Right lobe of liver (tissue), 6 donors: ENCODE measurements around the gene AKR7A2. TPM values are rescaled to one million over a fixed set of nuclear protein-coding genes. Genes with fewer than 3 reads are reported as not detected.

Source experiments
- ATAC-seq, 4 donors: fragments of 200-7000 bp; cut with Tn5 transposase; one replicate each; pipeline ENCODE4 v1.9.1; 2020; ENCODE audit warnings: mild to moderate bottlenecking in 4 of 4, moderate library complexity in 4 of 4
- DNase-seq, 3 donors: peaks; one replicate each; pipeline ENCODE4 v3.0.0-alpha.2; 2020
- H3K27ac ChIP-seq, 3 donors: fragments of 200-600 bp; one replicate each; pipeline ENCODE4 v1.8.0; 2022
- H3K27me3 ChIP-seq, 2 donors: fragments of 200-600 bp; one replicate each; pipeline ENCODE4 v1.8.0; 2022
- H3K36me3 ChIP-seq, 4 donors: fragments of 200-600 bp; sonication (generic) in 1 of 4; one replicate each; pipeline versions ENCODE4 v1.5.1 to v1.8.0; 2017 to 2022; ENCODE audit warnings: control low read depth in 1 of 4
- H3K4me1 ChIP-seq, 4 donors: fragments of 200-600 bp; sonication (generic) in 1 of 4; one replicate each; pipeline versions ENCODE4 v1.5.1 to v1.8.0; 2017 to 2022; ENCODE audit warnings: control low read depth in 1 of 4
- H3K4me3 ChIP-seq, 3 donors: fragments of 200-600 bp; one replicate each; pipeline ENCODE4 v1.8.0; 2022
- H3K9me3 ChIP-seq, 4 donors: fragments of 200-600 bp; sonication (generic) in 1 of 4; one replicate each; pipeline versions ENCODE4 v1.5.1 to v1.8.0; 2017 to 2022; ENCODE audit warnings: control low read depth in 1 of 4
- CTCF ChIP-seq, 4 donors: fragments of 200-600 bp in 3 of 4; fragments of 450-650 bp in 1 of 4; IDR thresholded peaks; one replicate each; pipeline versions ENCODE4 v1.5.1 to v1.8.0; 2016 to 2022; ENCODE audit warnings: antibody characterized with exemption in 4 of 4, mild to moderate bottlenecking in 2 of 4
- POLR2A ChIP-seq: fragments of 450-650 bp; IDR thresholded peaks from one replicate; pipeline ENCODE4 v1.6.1; 2017; ENCODE audit warnings: antibody characterized with exemption, mild to moderate bottlenecking
- WGBS: methylation state at CpG from one replicate; pipeline ENCODE4 v1.1.6; 2018; ENCODE audit warnings: low coverage, low lambda C conversion rate; ENCODE audit not compliant: insufficient coverage; ENCODE audit errors: missing lambda C conversion rate; 5-methylcytosine and 5-hydroxymethylcytosine counted together
- intact Hi-C, 2 donors: fragments of 100-400 bp; cut with DNase I; formaldehyde crosslinking; loops; one replicate each; pipeline versions ENCODE4 v1.11.2 to v1.14.1; 2022
- total RNA-seq, 6 experiments: library from RNA; depleted of rRNA in 2 of 6; stranded (reverse); fragments of >200 nt in 2 of 6; fragmentation: NEBNext Ultra II Directional in 3 of 6; extraction: Animal tissue kit (Norgen Biotek cat#: 25700) in 3 of 6; gene quantifications; one replicate each; pipeline versions ENCODE4 v1.1.0 to v1.2.4, GENCODE V29; 2016 to 2023
- donor health status: DM: no; HTN: yes; CAD: no.
- donor health status: DM: no; HTN: no; CAD: no.
- donor health status: DM: no; HTN: no; CAD: no.
- donor health status: DM: no; HTN: yes; CAD: no.
- donor health status: DM: no; HTN: yes; CAD: no.

AKR7A2 gene
- total RNA-seq, 6 experiments from 2014 or later, result 41.4 to 85.1 (median 51.2) TPM

DNA sequence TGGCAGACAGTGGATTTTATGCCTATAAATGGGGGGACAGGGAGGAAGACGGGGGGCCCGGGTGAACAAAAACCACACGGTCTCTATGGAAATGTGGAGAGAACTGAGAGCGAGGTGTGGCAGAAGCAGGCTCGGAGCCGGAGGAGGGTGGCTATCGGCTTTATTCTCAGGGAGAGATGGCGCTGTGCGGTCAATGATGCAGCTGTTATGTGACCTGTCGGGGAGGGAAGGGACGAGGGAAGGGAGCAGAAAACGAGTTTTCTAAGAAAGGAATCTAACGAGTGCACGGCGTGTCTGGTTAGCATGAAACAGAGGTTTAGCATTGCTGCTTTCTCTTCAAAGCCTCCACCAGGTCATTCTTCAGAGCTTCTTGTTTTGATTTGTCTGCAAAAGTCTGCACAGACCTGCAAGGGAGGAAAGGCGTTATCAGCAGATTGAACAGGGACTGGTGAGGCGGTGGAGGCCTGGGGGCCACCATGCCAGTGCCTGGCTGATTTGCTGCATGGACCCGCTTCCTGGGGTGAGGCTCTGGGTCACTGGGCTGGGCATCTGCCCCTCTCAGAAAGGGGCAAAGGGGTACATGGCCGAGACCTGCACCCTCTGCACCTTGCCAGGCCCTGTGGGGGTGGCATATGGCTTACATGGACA, 27.4 kb upstream of the AKR7A2 start:
- intact Hi-C loops, result no loop called here
- peaks cover 0 to 18% (median 5%) of the 10 kb centered on the region in 4 donors for H3K36me3 ChIP-seq

GRCh38 chr1:19338323-19338762, 26.4 kb upstream of the AKR7A2 start:
- intact Hi-C loops, result no loop called here
- Histone ChIP-seq H3K9me3 (no peaks in the 10 kb centered on the region), H3K36me3 (peaks cover 0 to 10% (median under 1%) of the 10 kb centered on the region in 4 donors), H3K27me3 (no peaks in the 10 kb centered on the region), H3K4me1 (peaks cover 0 to 5% (median 2%) of the 10 kb centered on the region in 4 donors), H3K27ac (peak overlapping the region; percentile 18 to 66 (median 57)), H3K4me3 (peak overlapping the region in 2 of 3 donors; percentile 34 to 35)
- DNase-seq (peak; percentile 83 to 88 (median 88)), ATAC-seq (peak; percentile 84 to 91 (median 88))
- TF ChIP-seq CTCF (IDR thresholded peaks at IDR 0.05), result peak; percentile 38 to 65 (median 59)
- no peak for TF ChIP-seq POLR2A
- 25% methylated on average over 12 of the region's 27 CpGs for WGBS

More for the DNA sequence above, 27.4 kb upstream of the AKR7A2 start:
- DNase-seq, result no peak
- Histone ChIP-seq H3K4me3 (peak overlapping the region in 1 of 3 donors; percentile 35), H3K4me1 (peaks cover 0 to 8% (median 4%) of the 10 kb centered on the region in 4 donors), H3K27ac (peak overlapping the region in 1 of 3 donors; percentile 18), H3K27me3 (no peaks in the 10 kb centered on the region), H3K9me3 (no peaks in the 10 kb centered on the region)
- TF ChIP-seq CTCF (IDR thresholded peaks at IDR 0.05) (no peak), POLR2A (no peak)
- ATAC-seq, result peak in 2 of 4 donors; percentile 9 to 11
- 65% methylated on average over 16 of the region's 19 CpGs for WGBS

GRCh38 chr1:19337289-19337688, 25.3 kb upstream of the AKR7A2 start:
- WGBS, result 100% methylated on average over 1 of the region's 4 CpGs
- no peaks in the 10 kb centered on the region for H3K36me3 ChIP-seq
- peak overlapping the region in 1 of 3 donors; percentile 66 for H3K27ac ChIP-seq
- no peaks in the 10 kb centered on the region for H3K27me3 ChIP-seq
- peaks cover 0 to 5% (median 2%) of the 10 kb centered on the region in 4 donors for H3K4me1 ChIP-seq
- H3K9me3 ChIP-seq, result no peaks in the 10 kb centered on the region
- ATAC-seq (no peak), DNase-seq (no peak)
- TF ChIP-seq CTCF (IDR thresholded peaks at IDR 0.05) (no peak), POLR2A (no peak)
- H3K4me3 ChIP-seq, result no peak overlapping the region
- intact Hi-C loops, result no loop called here

DNA sequence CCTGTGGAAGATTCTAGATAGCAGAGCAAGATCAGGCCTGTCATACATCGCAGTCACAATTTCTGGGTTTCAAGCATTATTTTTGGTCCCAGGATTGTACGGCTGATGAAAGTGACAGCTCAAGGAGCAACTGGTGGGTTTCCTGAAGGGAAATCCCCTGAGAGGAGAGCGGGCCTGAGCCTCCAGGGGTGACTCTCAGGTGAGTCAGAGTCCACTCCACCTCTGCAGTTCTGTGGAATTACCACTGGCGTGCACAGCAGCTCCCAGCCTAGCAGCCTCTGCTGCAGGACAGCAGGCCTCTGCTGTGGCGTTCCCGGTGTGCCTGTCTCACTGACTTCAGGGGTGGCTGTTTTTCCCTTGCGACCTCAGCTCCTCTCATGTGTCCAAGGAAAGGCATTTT, 24.6 kb upstream of the AKR7A2 start:
- WGBS, result no CpG with 5 or more reads among the region's 7 CpGs
- peak in 1 of 4 donors; percentile 27 for ATAC-seq
- Histone ChIP-seq H3K4me3 (no peak overlapping the region), H3K36me3 (no peaks in the 10 kb centered on the region), H3K4me1 (peaks cover 0 to 5% (median 2%) of the 10 kb centered on the region in 4 donors), H3K27ac (no peak overlapping the region), H3K9me3 (no peaks in the 10 kb centered on the region), H3K27me3 (no peaks in the 10 kb centered on the region)
- no peak for TF ChIP-seq POLR2A
- no peak for TF ChIP-seq CTCF (IDR thresholded peaks at IDR 0.05)
- intact Hi-C loops, result no loop called here
- DNase-seq, result no peak
